Transverse colon (tissue), 4 donors: ENCODE data around the gene POU2F3. TPM values are rescaled to one million over a fixed set of nuclear protein-coding genes. Genes with fewer than 3 reads are reported as not detected.

ENCODE experiments used
- DNase-seq: peaks from one replicate; pipeline ENCODE4 v3.0.0-alpha.2; 2019
- H3K27ac ChIP-seq, 4 donors: fragments of 200-600 bp; sonication (generic); 2 replicates each; pipeline ENCODE4 v1.5.1; 2016 to 2018; ENCODE audit warnings: inconsistent platforms in 4 of 4
- H3K27me3 ChIP-seq: fragments of 200-600 bp; sonication (generic); 2 replicates; pipeline ENCODE4 v1.5.1; 2017; ENCODE audit warnings: inconsistent platforms
- H3K36me3 ChIP-seq, 4 donors: fragments of 200-600 bp; sonication (generic); 2 replicates each; pipeline ENCODE4 v1.5.1; 2017 to 2019; ENCODE audit warnings: inconsistent platforms in 4 of 4
- H3K4me1 ChIP-seq, 4 donors: fragments of 200-600 bp; sonication (generic); 2 replicates each; pipeline ENCODE4 v1.5.1; 2017 to 2020; ENCODE audit warnings: inconsistent platforms in 4 of 4
- H3K4me3 ChIP-seq, 4 donors: fragments of 200-600 bp; sonication (generic); 1 replicate in 1 of 4; 2 replicates in 3 of 4; pipeline versions ENCODE4 v1.5.1 to v1.6.1; 2017 to 2019; ENCODE audit warnings: inconsistent platforms in 4 of 4
- H3K9me3 ChIP-seq, 2 donors: fragments of 200-600 bp; sonication (generic); 2 replicates each; pipeline ENCODE4 v1.5.1; 2017 to 2019; ENCODE audit warnings: inconsistent platforms in 2 of 2
- CTCF ChIP-seq, 5 experiments: fragments of 200-600 bp in 3 of 5; fragments of 450-650 bp in 2 of 5; sonication (generic) in 3 of 5; IDR thresholded peaks; 1 replicate in 2 of 5; 2 replicates in 3 of 5; pipeline ENCODE4 v1.5.1; 2016 to 2017; ENCODE audit warnings: antibody characterized with exemption in 5 of 5, inconsistent platforms in 3 of 5, mild to moderate bottlenecking in 2 of 5, moderate library complexity in 1 of 5
- EP300 ChIP-seq: sonication (generic); formaldehyde crosslinking; IDR thresholded peaks from one replicate; pipeline ENCODE4 v1.6.1; 2017; ENCODE audit warnings: antibody characterized with exemption, low read depth
- POLR2A ChIP-seq: fragments of 450-650 bp; IDR thresholded peaks from one replicate; pipeline ENCODE4 v1.6.1; 2016; ENCODE audit warnings: antibody characterized with exemption, mild to moderate bottlenecking, moderate library complexity
- POLR2AphosphoS5 ChIP-seq, 3 donors: sonication (generic); formaldehyde crosslinking; IDR thresholded peaks; one replicate each; pipeline ENCODE4 v1.6.1; 2016; ENCODE audit warnings: antibody characterized with exemption in 3 of 3
- WGBS, 2 donors: methylation state at CpG; one replicate each; pipeline ENCODE4 v1.1.5; 2018; ENCODE audit warnings: low coverage in 1 of 2; 5-methylcytosine and 5-hydroxymethylcytosine counted together
- in situ Hi-C, 4 donors: fragments of 200-750 bp; cut with MboI; loops; one replicate each; pipeline versions ENCODE4 v1.15.0 to v1.15.1; 2017; ENCODE audit warnings: low sequenced_read_pairs in 3 of 4, low pct_ligation_motif_present in 1 of 4, low pct_unique_long_range_greater_than_20kb in 1 of 4
- intact Hi-C: fragments of 100-400 bp; cut with DNase I; formaldehyde crosslinking; loops from one replicate; pipeline ENCODE4 v1.15.1; 2023; ENCODE audit warnings: low total_unique reads
- small RNA-seq, 4 donors: library from RNA; depleted of rRNA; stranded (forward); fragments of <200 nt; gene quantifications; one replicate each; pipeline ENCODE3, GENCODE V24; 2016
- total RNA-seq, 4 donors: library from RNA; depleted of rRNA; stranded (reverse); fragments of >200 nt; gene quantifications; one replicate each; pipeline ENCODE4 v1.1.0, GENCODE V29; 2016

Gene POU2F3
- total RNA-seq, 4 donors from 2014 or later = 1.9 to 2.2 TPM; not detected in 2

GRCh38 chr11:120357620-120358019 is 117.7 kb downstream of the POU2F3 start:
- no peaks in the 10 kb centered on the region for H3K9me3 ChIP-seq
- DNase-seq = no peak
- H3K4me1 ChIP-seq = peaks cover 0 to 27% (median under 1%) of the 10 kb centered on the region in 4 donors
- in situ Hi-C loops = no loop called here
- intact Hi-C loops = no loop called here
- no peak overlapping the region for H3K4me3 ChIP-seq
- no peaks in the 10 kb centered on the region for H3K27me3 ChIP-seq
- 94 to 100% methylated on average over 6 of the region's 6 CpGs for WGBS, 2 donors
- H3K27ac ChIP-seq = no peak overlapping the region
- TF ChIP-seq EP300 (no peak), POLR2AphosphoS5 (IDR thresholded peaks at IDR 0.05) (no peak), POLR2A (no peak), CTCF (IDR thresholded peaks at IDR 0.05) (no peak)
- H3K36me3 ChIP-seq = no peaks in the 10 kb centered on the region

GRCh38 chr11:120358729-120359128 is 118.8 kb downstream of the POU2F3 start:
- Histone ChIP-seq H3K36me3 (no peaks in the 10 kb centered on the region), H3K9me3 (no peaks in the 10 kb centered on the region), H3K4me3 (no peak overlapping the region), H3K27ac (no peak overlapping the region), H3K4me1 (peaks cover 0 to 21% (median 0%) of the 10 kb centered on the region in 4 donors), H3K27me3 (no peaks in the 10 kb centered on the region)
- in situ Hi-C loops (no loop called here), intact Hi-C loops (no loop called here)
- 79 to 93% methylated on average over 3 of the region's 3 CpGs for WGBS, 2 donors
- no peak for DNase-seq
- no peak for TF ChIP-seq CTCF (IDR thresholded peaks at IDR 0.05)
- no peak for TF ChIP-seq POLR2A
- TF ChIP-seq EP300 = no peak
- TF ChIP-seq POLR2AphosphoS5 (IDR thresholded peaks at IDR 0.05) = no peak

- H3K4me3 ChIP-seq = no peak overlapping the region
- intact Hi-C loops = no loop called here
- TF ChIP-seq POLR2A (no peak), CTCF (IDR thresholded peaks at IDR 0.05) (no peak), POLR2AphosphoS5 (IDR thresholded peaks at IDR 0.05) (no peak), EP300 (no peak)
- no peak overlapping the region for H3K27ac ChIP-seq
- H3K9me3 ChIP-seq = no peaks in the 10 kb centered on the region
- H3K27me3 ChIP-seq = no peaks in the 10 kb centered on the region
- H3K4me1 ChIP-seq = peaks cover 0 to 8% (median 0%) of the 10 kb centered on the region in 4 donors
- no peak for DNase-seq
- H3K36me3 ChIP-seq = no peaks in the 10 kb centered on the region
- in situ Hi-C loops = no loop called here
Measured at GRCh38 chr11:120363436-120363835, 123.5 kb downstream of the POU2F3 start.

- H3K27me3 ChIP-seq = no peaks in the 10 kb centered on the region
- TF ChIP-seq CTCF (IDR thresholded peaks at IDR 0.05) (no peak), POLR2AphosphoS5 (IDR thresholded peaks at IDR 0.05) (no peak), POLR2A (no peak), EP300 (no peak)
- no peak overlapping the region for H3K4me3 ChIP-seq
- H3K9me3 ChIP-seq = no peaks in the 10 kb centered on the region
- intact Hi-C loops (no loop called here), in situ Hi-C loops (no loop called here)
- no peaks in the 10 kb centered on the region for H3K36me3 ChIP-seq
- peaks cover 0 to 14% (median 4%) of the 10 kb centered on the region in 4 donors for H3K4me1 ChIP-seq
- no peak overlapping the region for H3K27ac ChIP-seq
- no peak for DNase-seq
Measured at GRCh38 chr11:120365512-120365911, 125.6 kb downstream of the POU2F3 start.

Small RNA genes within 50 kb of the gene (small RNA-seq; reads per million reads assigned to genes)
- gene RF00100 = 151 to 699 (median 368) reads per million in 4 donors

Other genes with a start within 250 kb of the POU2F3 start
- 1 to 10 TPM in 2 of 4 donors, under 1 TPM in 1, not detected in 1; 0.75 to 7.8 (median 4.4) TPM for gene TRIM29, start 102.0 kb upstream of the POU2F3 start, total RNA-seq
- 100 to 1,000 TPM in 3 of 4 donors, 10 to 100 TPM in 1; 78.8 to 553 (median 287) TPM for gene OAF, start 29.1 kb upstream of the POU2F3 start, total RNA-seq
- 1 to 10 TPM in 3 of 4 donors, not detected in 1; 1.3 to 9.4 (median 1.5) TPM for gene TLCD5, start 85.2 kb downstream of the POU2F3 start, total RNA-seq
- gene ARHGEF12, start 96.3 kb downstream of the POU2F3 start, total RNA-seq = 100 to 1,000 TPM in 2 of 4 donors, 10 to 100 TPM in 2; 75.9 to 116 (median 94.3) TPM